HUES6 (cell line): ENCODE data around the gene ITPKB.

Source experiments
- H3K27ac ChIP-seq: 2 replicates; pipeline ENCODE4 v1.7.0; 2013; ENCODE audit warnings: low read depth, mild to moderate bottlenecking, low read length, inconsistent platforms
- H3K27me3 ChIP-seq: 2 replicates; pipeline ENCODE4 v1.6.1; 2013; ENCODE audit warnings: low read length; ENCODE audit not compliant: control insufficient read depth, insufficient read depth
- H3K36me3 ChIP-seq: 2 replicates; pipeline ENCODE4 v1.6.1; 2013; ENCODE audit warnings: low read length; ENCODE audit not compliant: control insufficient read depth, insufficient read depth
- H3K4me1 ChIP-seq: 2 replicates; pipeline ENCODE4 v1.6.1; 2013; ENCODE audit warnings: low read length; ENCODE audit not compliant: control insufficient read depth, insufficient read depth
- H3K4me3 ChIP-seq: 2 replicates; pipeline ENCODE4 v1.5.1; 2013; ENCODE audit warnings: low read depth, low read length
- H3K9ac ChIP-seq: one replicate; pipeline ENCODE4 v1.6.1; 2013; ENCODE audit warnings: mild to moderate bottlenecking, low read length
- H3K9me3 ChIP-seq: 2 replicates; pipeline ENCODE4 v1.6.1; 2013; ENCODE audit warnings: low read depth, low read length; ENCODE audit not compliant: control insufficient read depth, insufficient read depth

Gene ITPKB

GRCh38 chr1:226632922-226633351, 106.1 kb downstream of the ITPKB start:
- Histone ChIP-seq H3K27ac (no peak overlapping the region), H3K27me3 (no peaks in the 10 kb centered on the region), H3K9ac (no peak overlapping the region), H3K9me3 (no peaks in the 10 kb centered on the region), H3K4me3 (no peak overlapping the region), H3K4me1 (peaks cover 15% of the 10 kb centered on the region; the same call in 1 of the 2 replicates), H3K36me3 (no peaks in the 10 kb centered on the region)

- Histone ChIP-seq H3K9ac (no peak overlapping the region), H3K9me3 (no peaks in the 10 kb centered on the region), H3K4me1 (peaks cover 15% of the 10 kb centered on the region; the same call in 1 of the 2 replicates)
Measured at GRCh38 chr1:226632169-226632879, 106.8 kb downstream of the ITPKB start.

GRCh38 chr1:226631229-226632000, 107.7 kb downstream of the ITPKB start:
- Histone ChIP-seq H3K9me3 (peaks cover 3% of the 10 kb centered on the region), H3K27me3 (peaks cover 11% of the 10 kb centered on the region), H3K27ac (no peak overlapping the region), H3K4me3 (no peak overlapping the region), H3K9ac (no peak overlapping the region), H3K4me1 (peaks cover 15% of the 10 kb centered on the region; the same call in 1 of the 2 replicates), H3K36me3 (no peaks in the 10 kb centered on the region)

More at GRCh38 chr1:226632169-226632879, 106.8 kb downstream of the ITPKB start:
- Histone ChIP-seq H3K27me3 (peaks cover 3% of the 10 kb centered on the region), H3K4me3 (no peak overlapping the region), H3K27ac (no peak overlapping the region), H3K36me3 (no peaks in the 10 kb centered on the region)

GRCh38 chr1:226630592-226630991, 108.5 kb downstream of the ITPKB start:
- H3K27ac ChIP-seq: no peak overlapping the region
- H3K9me3 ChIP-seq: peaks cover 3% of the 10 kb centered on the region
- peaks cover 19% of the 10 kb centered on the region for H3K27me3 ChIP-seq
- no peak overlapping the region for H3K9ac ChIP-seq
- no peak overlapping the region for H3K4me3 ChIP-seq
- H3K36me3 ChIP-seq: no peaks in the 10 kb centered on the region
- peaks cover 9% of the 10 kb centered on the region; the same call in 1 of the 2 replicates for H3K4me1 ChIP-seq

GRCh38 chr1:226629896-226630550, 109.1 kb downstream of the ITPKB start:
- no peaks in the 10 kb centered on the region for H3K36me3 ChIP-seq
- peaks cover 3% of the 10 kb centered on the region; the same call in 1 of the 2 replicates for H3K4me1 ChIP-seq
- H3K9ac ChIP-seq: no peak overlapping the region
- peaks cover 24% of the 10 kb centered on the region for H3K27me3 ChIP-seq
- no peak overlapping the region for H3K27ac ChIP-seq
- peaks cover 3% of the 10 kb centered on the region for H3K9me3 ChIP-seq
- no peak overlapping the region for H3K4me3 ChIP-seq

- Histone ChIP-seq H3K4me3 (no peak overlapping the region), H3K4me1 (0 out of 2 replicates have a peak, but pooled peaks cover 2% of the 10 kb centered on the region), H3K27me3 (peaks cover 24% of the 10 kb centered on the region), H3K9me3 (peaks cover 3% of the 10 kb centered on the region), H3K36me3 (no peaks in the 10 kb centered on the region), H3K9ac (no peak overlapping the region), H3K27ac (no peak overlapping the region)
Measured at GRCh38 chr1:226629210-226629895, 109.7 kb downstream of the ITPKB start.

- Histone ChIP-seq H3K4me3 (no peak overlapping the region), H3K9me3 (peaks cover 3% of the 10 kb centered on the region), H3K27me3 (peaks cover 24% of the 10 kb centered on the region), H3K4me1 (0 out of 2 replicates have a peak, but pooled peaks cover 2% of the 10 kb centered on the region), H3K9ac (no peak overlapping the region), H3K36me3 (no peaks in the 10 kb centered on the region), H3K27ac (no peak overlapping the region)
Measured at GRCh38 chr1:226628612-226629155, 110.4 kb downstream of the ITPKB start.

GRCh38 chr1:226627924-226628611, 111.0 kb downstream of the ITPKB start:
- Histone ChIP-seq H3K9me3 (peaks cover 3% of the 10 kb centered on the region), H3K36me3 (no peaks in the 10 kb centered on the region), H3K4me1 (0 out of 2 replicates have a peak, but pooled peaks cover 2% of the 10 kb centered on the region), H3K9ac (no peak overlapping the region), H3K4me3 (no peak overlapping the region), H3K27ac (no peak overlapping the region), H3K27me3 (peaks cover 24% of the 10 kb centered on the region)

- Histone ChIP-seq H3K36me3 (no peaks in the 10 kb centered on the region), H3K4me3 (no peak overlapping the region), H3K9ac (no peak overlapping the region), H3K4me1 (0 out of 2 replicates have a peak, but pooled peaks cover 2% of the 10 kb centered on the region), H3K27me3 (peaks cover 24% of the 10 kb centered on the region), H3K27ac (no peak overlapping the region), H3K9me3 (peaks cover 3% of the 10 kb centered on the region)
Measured at GRCh38 chr1:226627050-226627755, 111.9 kb downstream of the ITPKB start.
